ENCODE measurements around the gene CDH1.
"Not testable (repeated sequence)": the region's sequence is repeated elsewhere in the genome, so short reads cannot be mapped to it uniquely, and the experiment has no call there.

The CDH1 gene

DNA sequence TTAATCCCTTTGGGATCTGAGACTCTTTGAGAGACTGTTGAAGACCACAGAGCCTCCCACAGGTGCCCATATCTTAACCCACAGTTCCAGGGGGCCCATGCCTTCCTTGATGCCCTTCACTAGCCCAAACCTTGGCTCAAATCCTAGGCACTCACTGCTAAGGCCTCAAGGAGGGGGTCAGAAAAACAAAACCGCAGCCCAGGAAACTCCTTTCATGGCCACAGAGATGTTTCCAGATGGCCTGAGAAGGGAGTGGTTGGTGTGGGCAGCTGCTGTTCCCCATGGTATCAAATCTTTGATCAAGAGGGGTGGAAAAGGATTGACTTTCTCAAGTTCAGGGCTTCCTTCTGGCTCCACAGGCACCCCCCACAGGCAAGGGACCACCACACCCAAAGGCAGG lies 44.7 kb downstream of the CDH1 start:
- DNase-seq = peak in 1 of 2 experiments; percentile 29

DNA sequence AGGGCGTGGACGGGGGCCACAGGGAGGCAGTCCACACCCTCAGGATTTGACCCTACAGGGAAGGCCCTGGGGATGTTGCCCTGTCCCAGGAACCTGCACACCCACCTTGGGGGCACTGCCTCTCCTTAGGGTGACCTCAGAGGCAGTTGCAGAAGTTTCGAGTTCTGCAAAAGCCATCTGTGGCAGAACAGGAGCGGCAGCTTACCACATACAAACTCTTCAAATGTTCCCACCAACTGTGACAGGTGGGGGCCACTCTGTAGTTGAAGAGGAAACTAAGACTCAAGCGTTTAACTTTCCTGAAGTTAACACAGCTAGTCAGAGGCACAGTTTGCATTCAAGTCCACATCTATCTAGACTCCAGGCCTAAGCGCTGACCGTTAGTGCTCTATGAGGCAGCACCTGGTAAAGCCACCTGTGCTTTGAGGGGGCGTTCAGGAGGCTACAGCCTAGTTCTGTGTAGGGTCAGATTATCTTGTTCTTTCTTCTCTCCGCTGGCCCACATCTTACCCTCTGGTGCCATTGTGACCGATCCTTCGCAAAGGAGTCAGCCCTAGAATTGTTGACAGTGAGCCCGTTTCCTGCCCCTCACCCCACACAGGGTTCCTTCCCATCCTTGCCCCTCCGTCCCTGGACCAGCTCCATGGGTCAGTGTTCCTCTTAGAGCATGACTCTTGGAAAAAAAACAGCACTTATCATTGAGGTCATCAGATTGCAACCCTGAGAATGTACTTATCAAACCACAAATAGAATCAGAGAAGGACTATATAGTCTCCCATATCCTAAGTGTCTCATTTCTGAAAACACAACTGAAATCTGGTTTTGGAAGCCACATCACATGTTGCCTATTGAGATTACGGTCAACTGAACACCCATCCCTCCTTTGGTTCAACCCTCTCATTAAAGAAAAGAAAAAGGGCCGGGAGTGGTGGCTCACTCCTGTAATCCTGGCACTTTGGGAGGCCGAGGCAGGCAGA lies 45.4 kb downstream of the CDH1 start:
- no peak for DNase-seq
- no peak for TF ChIP-seq POLR2A (IDR thresholded peaks at IDR 0.05; ENCODE audit: low read length)

More for the DNA sequence above, 44.7 kb downstream of the CDH1 start:
- TF ChIP-seq GATA1 (IDR thresholded peaks at IDR 0.05; ENCODE audit: low read depth, low read length) (no peak), POLR2A (IDR thresholded peaks at IDR 0.05; ENCODE audit: low read length) (no peak)

DNA sequence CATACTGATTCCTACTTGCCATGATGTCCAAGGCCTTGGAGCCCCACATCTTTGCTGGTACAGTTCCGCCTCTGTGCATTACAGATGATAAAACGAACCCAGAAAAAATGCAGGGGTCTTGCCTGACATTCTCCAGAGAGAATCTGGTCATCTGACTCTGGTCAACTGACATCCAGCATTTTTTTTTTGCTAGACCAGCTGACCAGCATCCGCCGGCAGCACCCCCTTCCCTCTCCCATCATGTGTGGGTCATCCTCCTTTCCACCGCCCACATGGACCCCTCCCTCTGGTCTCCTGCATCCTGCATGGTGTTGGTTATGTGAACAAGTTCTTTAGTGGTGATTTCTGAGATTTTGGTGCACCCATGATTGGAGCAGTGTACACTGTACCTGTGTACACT lies 47.1 kb downstream of the CDH1 start:
- TF ChIP-seq POLR2A (IDR thresholded peaks at IDR 0.05; ENCODE audit: low read length) (no peak), GATA1 (IDR thresholded peaks at IDR 0.05; ENCODE audit: low read depth, low read length) (no peak)
- no peak for DNase-seq

DNA sequence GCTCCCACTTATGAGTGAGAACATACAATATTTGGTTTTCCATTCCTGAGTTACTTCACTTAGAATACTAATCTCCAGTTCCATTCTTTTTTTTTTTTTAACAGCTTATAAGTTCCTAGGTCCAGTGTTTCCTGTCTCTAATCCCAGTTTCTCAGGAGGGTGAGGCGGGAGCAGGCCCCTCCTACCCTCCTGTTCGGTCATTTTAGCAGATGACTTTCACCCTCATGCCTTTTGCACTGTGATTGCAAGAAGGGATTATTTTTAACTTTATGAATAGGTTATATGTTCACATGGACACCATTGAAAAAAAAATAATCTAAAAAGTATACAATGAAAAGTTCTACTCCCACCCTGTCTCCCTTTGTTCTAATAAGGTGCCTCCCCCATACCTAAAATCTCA lies 47.6 kb downstream of the CDH1 start:
- no peak for DNase-seq
- TF ChIP-seq POLR2A (IDR thresholded peaks at IDR 0.05; ENCODE audit: low read length) (no peak), GATA1 (IDR thresholded peaks at IDR 0.05; ENCODE audit: low read depth, low read length) (no peak)

DNA sequence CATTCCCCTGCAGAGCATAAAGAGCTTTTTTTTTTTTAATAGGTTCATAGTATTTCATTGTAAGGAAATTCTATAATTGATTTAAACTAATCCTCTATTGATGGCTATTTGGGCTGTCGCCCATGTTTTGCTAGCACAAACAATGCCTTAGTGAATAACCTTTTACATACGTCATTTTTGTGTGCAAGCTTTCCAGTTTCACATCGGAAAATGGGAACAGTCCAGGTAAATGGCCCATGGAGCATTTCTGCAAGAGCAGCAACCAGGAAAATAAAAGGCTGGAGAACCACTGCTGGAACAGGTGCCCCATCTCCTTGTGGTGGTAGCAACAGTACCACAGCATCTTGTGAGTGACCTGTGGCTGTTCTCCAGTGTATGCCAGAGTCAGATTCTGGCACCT lies 48.6 kb downstream of the CDH1 start:
- DNase-seq = no peak
- TF ChIP-seq GATA1 (IDR thresholded peaks at IDR 0.05; ENCODE audit: low read depth, low read length) (no peak), POLR2A (IDR thresholded peaks at IDR 0.05; ENCODE audit: low read length) (no peak)

DNA sequence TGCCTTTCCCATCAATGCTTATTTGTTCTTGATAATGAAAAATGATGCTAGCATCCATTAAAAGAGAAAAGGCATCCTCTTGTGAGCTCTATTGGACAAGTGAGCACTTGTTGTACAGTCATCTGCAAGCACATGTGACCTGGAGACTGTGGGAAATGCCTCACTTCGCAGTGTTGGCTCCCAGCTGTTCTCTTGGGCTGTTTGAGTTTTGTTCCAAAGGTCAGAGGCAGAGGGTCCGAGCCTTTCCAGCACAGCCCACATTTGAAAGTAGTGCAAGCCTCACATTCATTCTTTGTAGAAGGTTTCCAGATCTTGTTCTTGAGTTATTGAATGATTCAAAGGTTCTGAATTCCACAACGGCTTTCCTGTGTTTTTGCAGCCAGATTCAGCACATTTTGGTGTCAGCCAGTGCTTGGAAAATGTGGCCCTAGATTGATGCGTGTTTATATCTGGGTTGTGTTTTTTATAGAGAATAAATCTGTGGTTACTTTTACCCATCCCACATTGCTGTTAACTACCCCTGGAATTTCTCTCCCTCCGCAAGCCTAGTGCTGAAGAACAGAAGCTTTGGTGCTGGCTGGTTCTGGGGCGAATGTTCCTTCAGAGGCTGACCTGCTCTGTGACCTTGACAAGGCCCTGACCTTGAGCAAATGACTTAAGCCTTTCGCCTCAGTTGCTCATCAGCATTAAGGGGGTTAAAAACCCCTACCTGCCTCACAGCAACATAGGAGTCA lies 49.8 kb downstream of the CDH1 start:
- DNase-seq = no peak
- no peak for TF ChIP-seq POLR2A (IDR thresholded peaks at IDR 0.05; ENCODE audit: low read length)
- TF ChIP-seq GATA1 (IDR thresholded peaks at IDR 0.05; ENCODE audit: low read depth, low read length) = no peak

DNA sequence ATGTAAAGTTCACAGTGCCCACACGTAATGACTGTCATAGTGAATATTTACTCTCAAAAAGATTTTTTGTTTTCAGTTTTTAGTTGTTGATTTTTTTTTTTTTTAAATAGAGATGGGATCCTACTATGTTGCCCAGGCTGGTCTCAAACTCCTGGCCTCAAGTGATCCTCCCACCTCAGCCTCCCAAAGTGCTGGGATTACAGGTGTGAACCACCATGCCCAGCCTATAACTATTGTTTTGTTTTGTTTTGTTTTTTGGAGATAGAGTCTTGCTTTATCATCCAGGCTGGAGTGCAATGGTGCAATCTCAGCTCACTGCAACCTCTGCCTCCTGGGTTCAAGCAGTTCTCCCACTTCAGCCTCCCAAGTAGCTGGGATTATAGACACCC lies 50.3 kb downstream of the CDH1 start:
- DNase-seq = not testable (repeated sequence)

DNA sequence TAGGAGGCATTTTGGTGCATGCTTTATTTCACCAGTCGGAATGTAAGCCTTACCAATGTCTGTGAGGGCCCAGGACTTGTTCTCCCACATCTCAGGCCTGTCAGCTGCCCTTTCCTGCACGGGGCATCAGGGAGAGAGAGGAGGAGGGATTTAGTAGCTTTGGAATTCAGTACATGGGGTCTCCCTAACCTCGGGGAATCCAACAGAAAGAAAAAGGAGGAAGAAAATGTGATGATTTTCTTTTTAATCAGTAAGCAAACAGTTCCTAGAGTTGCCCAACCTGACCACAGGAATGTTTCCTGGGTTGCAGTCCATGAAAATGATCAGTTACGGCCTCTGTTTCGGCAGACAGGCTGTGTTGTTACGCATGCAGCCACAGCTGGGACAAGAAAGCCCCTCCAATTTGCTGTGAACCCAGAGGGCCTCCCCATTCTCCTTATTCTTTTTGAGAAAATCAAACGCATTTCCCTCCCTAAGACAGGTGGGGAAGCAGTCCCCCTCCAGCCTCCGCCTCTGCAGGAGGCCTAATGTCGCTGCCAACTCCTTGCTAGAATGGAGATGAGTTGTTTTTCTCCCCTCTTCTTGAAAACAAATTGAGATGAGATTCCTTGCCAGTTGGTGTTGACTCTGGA lies 53.2 kb downstream of the CDH1 start:
- TF ChIP-seq GATA1 (IDR thresholded peaks at IDR 0.05; ENCODE audit: low read depth, low read length) (no peak), POLR2A (IDR thresholded peaks at IDR 0.05; ENCODE audit: low read length) (no peak)
- DNase-seq = no peak

DNA sequence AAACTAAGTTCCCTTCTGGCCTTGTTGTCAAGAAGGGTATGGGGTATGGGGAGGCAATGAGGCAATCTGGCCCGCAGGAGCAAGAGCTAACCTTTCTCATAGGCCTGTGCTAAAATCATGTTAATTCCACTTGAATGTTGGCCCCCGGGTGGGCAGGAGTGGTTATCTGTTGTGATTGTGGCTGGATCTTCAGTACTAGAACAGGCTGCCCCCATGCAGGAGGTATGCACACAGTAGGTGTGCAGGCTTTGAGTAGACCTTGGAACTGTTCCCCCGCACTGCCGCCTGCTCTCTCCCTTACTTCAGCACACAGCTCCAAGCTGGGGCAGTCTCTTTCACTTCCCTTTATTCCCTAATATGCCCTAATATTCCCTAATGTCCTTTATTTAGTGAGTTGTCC lies 53.9 kb downstream of the CDH1 start:
- DNase-seq = no peak
- no peak for TF ChIP-seq GATA1 (IDR thresholded peaks at IDR 0.05; ENCODE audit: low read depth, low read length)
- TF ChIP-seq POLR2A (IDR thresholded peaks at IDR 0.05; ENCODE audit: low read length) = no peak

DNA sequence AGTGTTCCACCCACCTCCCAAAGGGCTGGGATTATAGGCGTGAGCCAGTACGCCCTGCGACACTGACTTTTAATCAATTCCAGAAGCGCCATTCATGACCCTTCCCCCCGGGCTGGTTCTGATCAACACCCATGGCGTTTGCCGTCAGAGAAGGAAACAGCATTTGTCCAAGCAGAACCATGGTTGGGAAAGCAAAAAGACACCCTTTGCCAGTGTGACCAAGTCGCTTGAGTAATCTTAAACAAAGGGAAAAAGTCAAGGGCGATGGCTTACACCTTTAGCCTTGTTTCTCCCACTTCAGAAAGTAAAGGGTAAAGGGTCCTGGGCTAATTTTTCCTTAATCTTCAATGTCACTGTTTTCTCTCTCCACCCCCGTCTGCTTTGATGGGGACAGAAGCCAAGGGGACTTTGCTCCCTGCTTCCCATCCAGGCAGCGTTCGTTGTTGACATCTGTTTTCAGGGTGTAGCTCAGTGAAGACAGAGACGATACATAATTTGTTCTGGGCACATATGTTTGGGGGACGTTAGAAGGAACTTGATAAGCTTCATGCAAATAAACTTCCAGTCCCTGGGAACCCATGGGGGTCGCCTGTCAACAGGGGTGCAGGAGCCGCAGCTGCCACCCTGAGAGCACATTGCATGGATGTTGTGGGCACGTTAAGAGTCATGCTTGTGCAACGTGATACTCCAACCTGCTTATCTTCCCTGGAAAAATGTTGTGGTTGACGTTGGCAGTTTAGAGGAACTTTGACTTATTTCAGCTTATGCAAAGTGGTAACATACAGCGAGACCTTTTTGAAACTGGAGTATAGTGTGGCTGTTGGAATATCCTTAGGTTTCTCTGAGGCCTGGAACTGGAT lies 55.6 kb downstream of the CDH1 start:
- DNase-seq = peak; percentile 42 to 55
- no peak for TF ChIP-seq POLR2A (IDR thresholded peaks at IDR 0.05; ENCODE audit: low read length)
- TF ChIP-seq GATA1 (IDR thresholded peaks at IDR 0.05; ENCODE audit: low read depth, low read length) = no peak

DNA sequence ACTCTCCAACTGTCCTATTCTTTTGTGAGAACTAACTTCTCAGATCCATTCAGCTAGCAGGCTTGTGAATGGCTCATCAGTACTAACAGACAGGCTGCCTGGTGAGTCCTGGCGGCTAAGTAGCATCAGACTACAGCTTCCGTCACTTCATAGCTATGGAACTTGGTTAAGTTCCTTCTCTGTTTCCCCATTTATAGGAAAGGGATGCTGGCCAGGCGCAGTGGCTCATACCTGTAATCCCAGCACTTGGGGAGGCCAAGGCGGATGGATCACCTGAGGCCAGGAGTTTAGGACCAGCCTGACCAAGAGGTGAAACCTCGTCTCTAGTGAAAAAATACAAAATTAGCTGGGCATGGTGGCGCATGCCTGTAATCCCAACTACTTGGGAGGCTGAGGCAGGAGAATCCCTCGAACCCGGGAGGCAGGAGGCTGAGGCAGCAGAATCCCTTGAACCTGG lies 56.3 kb downstream of the CDH1 start:
- DNase-seq = no peak
- TF ChIP-seq GATA1 (IDR thresholded peaks at IDR 0.05; ENCODE audit: low read depth, low read length) (no peak), POLR2A (IDR thresholded peaks at IDR 0.05; ENCODE audit: low read length) (no peak)

DNA sequence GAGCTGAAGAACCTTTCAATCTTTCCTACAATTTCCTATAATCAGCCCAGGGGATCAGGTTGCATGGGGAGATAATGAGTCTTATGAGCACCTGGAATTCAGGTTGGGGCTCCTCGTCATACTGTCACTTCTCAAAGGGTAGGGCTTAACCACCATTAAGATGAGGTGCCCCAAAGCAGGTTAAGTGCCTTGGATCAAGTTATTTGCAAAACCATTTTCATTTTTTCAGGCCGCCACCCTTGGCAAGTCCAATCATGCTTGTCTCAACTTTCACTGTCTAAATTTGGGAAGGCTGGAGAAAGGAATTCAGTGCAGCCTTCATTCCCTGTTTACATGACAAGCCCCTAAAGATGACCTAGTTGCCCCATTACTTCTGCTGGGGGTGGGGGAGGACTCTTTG lies 61.3 kb downstream of the CDH1 start:
- no peak for DNase-seq
- TF ChIP-seq GATA1 (IDR thresholded peaks at IDR 0.05; ENCODE audit: low read depth, low read length) (no peak), POLR2A (IDR thresholded peaks at IDR 0.05; ENCODE audit: low read length) (no peak)

DNA sequence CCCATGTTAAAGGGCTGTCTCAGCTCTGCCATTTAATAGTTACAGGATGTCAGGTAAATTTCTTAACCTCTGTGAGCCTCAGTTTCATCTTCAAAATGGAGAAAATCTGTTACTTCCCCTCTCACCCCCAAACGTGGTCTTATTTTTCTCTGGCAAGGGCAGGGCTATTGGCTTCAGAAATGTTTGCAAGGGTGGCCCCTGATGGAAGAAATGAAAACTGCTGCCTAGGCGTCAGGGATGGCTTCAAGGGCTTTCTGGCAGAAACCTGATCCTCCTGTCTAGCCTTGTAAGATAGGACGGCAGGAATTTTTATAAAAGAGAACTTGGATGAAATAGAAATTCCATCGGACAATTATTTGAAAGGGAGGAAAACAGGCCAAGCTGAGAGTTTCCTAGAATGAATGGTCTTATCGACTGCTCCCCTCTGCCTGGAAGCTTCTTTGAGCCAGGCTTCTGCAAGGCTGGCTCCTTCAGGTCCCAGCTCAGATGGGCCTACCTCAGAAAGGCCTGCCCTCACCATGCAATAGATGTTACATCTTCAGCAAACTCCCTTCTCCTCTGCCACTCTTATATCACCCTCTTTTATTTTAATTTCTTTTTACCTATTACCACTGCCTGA lies 63.3 kb downstream of the CDH1 start:
- no peak for TF ChIP-seq GATA1 (IDR thresholded peaks at IDR 0.05; ENCODE audit: low read depth, low read length)
- TF ChIP-seq POLR2A (IDR thresholded peaks at IDR 0.05; ENCODE audit: low read length) = no peak
- peak; percentile 71 to 83 for DNase-seq

Data from erythroblast (primary cell).